H1 (cell line): ENCODE results near the gene SIN3B. TPM values are rescaled to one million over a fixed set of nuclear protein-coding genes. Genes with fewer than 3 reads are reported as not detected.

Source experiments
- CTCF ChIA-PET: fragments of 300-600 bp; sonication (Branson Sonifier 250); formaldehyde crosslinking; loops from one replicate; lab custom pipeline; 2021; ENCODE audit not compliant: partially characterized antibody; lab: Charles Lee
- POLR2A ChIA-PET: fragments of 300-600 bp; sonication (Branson Sonifier 250); formaldehyde crosslinking; loops from one replicate; lab custom pipeline; 2021; ENCODE audit warnings: inconsistent platforms; ENCODE audit not compliant: partially characterized antibody; lab: Charles Lee
- DNase-seq, 2 experiments: peaks; one replicate each; pipeline versions ENCODE4 v3.0.0 to v3.0.0-alpha.2; 2010 to 2022; ENCODE audit warnings: low spot score in 2 of 2, low read depth in 1 of 2, mixed read lengths in 1 of 2
- FAIRE-seq: peaks from 2 replicates; lab custom pipeline; 2011; peaks lifted over from hg19 to GRCh38; lab: Jason Lieb, UNC
- H2AFZ ChIP-seq: 2 replicates; pipeline ENCODE4 v1.8.1; 2012; ENCODE audit warnings: low read length, inconsistent platforms
- H2AK5ac ChIP-seq: 2 replicates; pipeline ENCODE4 v1.6.1; 2013; ENCODE audit warnings: low read depth, low read length
- H2BK120ac ChIP-seq: replicated peaks from 2 replicates; pipeline ENCODE3; 2013; ENCODE audit warnings: low read depth, low read length, inconsistent platforms
- H2BK12ac ChIP-seq: 2 replicates; pipeline ENCODE4 v1.6.1; 2013; ENCODE audit warnings: low read depth, low read length
- H2BK15ac ChIP-seq: 2 replicates; pipeline ENCODE4 v1.6.1; 2013; ENCODE audit warnings: low read length
- H2BK20ac ChIP-seq: 2 replicates; pipeline ENCODE4 v1.6.1; 2013; ENCODE audit warnings: low read length
- H2BK5ac ChIP-seq: 2 replicates; pipeline ENCODE4 v1.6.1; 2013; ENCODE audit warnings: low read depth, low read length
- H3K14ac ChIP-seq: 2 replicates; pipeline ENCODE4 v1.6.1; 2013; ENCODE audit warnings: inconsistent platforms; ENCODE audit not compliant: insufficient read length
- H3K18ac ChIP-seq: 2 replicates; pipeline ENCODE4 v1.6.1; 2013; ENCODE audit warnings: low read length; ENCODE audit errors: extremely low read depth
- H3K23ac ChIP-seq: 2 replicates; pipeline ENCODE4 v1.6.1; 2013; ENCODE audit warnings: inconsistent platforms; ENCODE audit not compliant: insufficient read length
- H3K23me2 ChIP-seq: 2 replicates; pipeline ENCODE4 v1.6.1; 2013; ENCODE audit warnings: low read depth, low read length
- H3K27ac ChIP-seq: 2 replicates; pipeline ENCODE4 v1.6.1; 2011; ENCODE audit warnings: low read depth, low read length, inconsistent platforms
- H3K27me3 ChIP-seq, 4 experiments: replicated peaks in 1 of 4; 1 replicate in 1 of 4; 2 replicates in 3 of 4; pipeline versions ENCODE4 v1.6.1 to v1.8.1; 2011 to 2013; ENCODE audit warnings: low read length in 3 of 4, mild to moderate bottlenecking in 3 of 4, inconsistent platforms in 2 of 4, mixed read lengths in 2 of 4, moderate library complexity in 1 of 4; ENCODE audit not compliant: control insufficient read depth in 3 of 4, insufficient read depth in 3 of 4; ENCODE audit errors: extremely low read depth in 1 of 4
- H3K36me3 ChIP-seq, 4 experiments: 2 replicates each; pipeline versions ENCODE4 v1.6.1 to v1.8.1; 2011 to 2013; ENCODE audit warnings: mild to moderate bottlenecking in 4 of 4, low read length in 3 of 4, moderate library complexity in 2 of 4, control low read depth in 1 of 4, inconsistent platforms in 1 of 4; ENCODE audit not compliant: insufficient read depth in 4 of 4, control insufficient read depth in 2 of 4
- H3K4ac ChIP-seq: replicated peaks from 2 replicates; pipeline ENCODE3; 2013; ENCODE audit warnings: low read length, low read depth, mixed read lengths, inconsistent platforms; ENCODE audit not compliant: insufficient read length
- H3K4me1 ChIP-seq, 4 experiments: replicated peaks in 1 of 4; 1 replicate in 1 of 4; 2 replicates in 3 of 4; pipeline versions ENCODE4 v1.6.1 to v1.8.1; 2011 to 2013; ENCODE audit warnings: low read length in 3 of 4, inconsistent platforms in 2 of 4, mixed read lengths in 1 of 4; ENCODE audit not compliant: insufficient read depth in 4 of 4, control insufficient read depth in 3 of 4
- H3K4me2 ChIP-seq, 2 experiments: 2 replicates each; pipeline versions ENCODE4 v1.6.1 to v1.8.1; 2011 to 2013; ENCODE audit warnings: low read depth in 2 of 2, low read length in 2 of 2, control low read depth in 1 of 2, inconsistent platforms in 1 of 2, mild to moderate bottlenecking in 1 of 2; ENCODE audit not compliant: insufficient read depth in 1 of 2
- H3K4me3 ChIP-seq, 4 experiments: fragments of 200-600, 300-600 bp in 1 of 4; sonication (generic), shearing (Covaris generic), sonication (Bioruptor Twin) in 1 of 4; 2 replicates each; pipeline versions ENCODE4 v1.5.1 to v1.8.1; 2011 to 2016; ENCODE audit warnings: low read length in 4 of 4, low read depth in 3 of 4, control low read depth in 2 of 4, inconsistent platforms in 2 of 4, mild to moderate bottlenecking in 2 of 4, mixed read lengths in 1 of 4, moderate library complexity in 1 of 4; ENCODE audit not compliant: insufficient read depth in 2 of 4; ENCODE audit errors: extremely low read depth in 1 of 4
- H3K56ac ChIP-seq: replicated peaks from 2 replicates; pipeline ENCODE3; 2013; ENCODE audit warnings: low read depth, mild to moderate bottlenecking, mixed read lengths, low read length, inconsistent platforms; ENCODE audit not compliant: insufficient read length
- H3K79me1 ChIP-seq: 2 replicates; pipeline ENCODE4 v1.6.1; 2013; ENCODE audit warnings: low read depth, low read length, control low read depth
- H3K79me2 ChIP-seq, 2 experiments: 2 replicates each; pipeline versions ENCODE4 v1.6.1 to v1.8.1; 2012 to 2013; ENCODE audit warnings: low read length in 2 of 2, mild to moderate bottlenecking in 2 of 2, inconsistent platforms in 1 of 2; ENCODE audit not compliant: insufficient read depth in 2 of 2, control insufficient read depth in 1 of 2
- H3K9ac ChIP-seq, 4 experiments: replicated peaks in 1 of 4; 1 replicate in 1 of 4; 2 replicates in 3 of 4; pipeline versions ENCODE4 v1.6.1 to v1.8.1; 2011 to 2013; ENCODE audit warnings: low read depth in 3 of 4, low read length in 3 of 4, control low read depth in 2 of 4, mild to moderate bottlenecking in 2 of 4, moderate library complexity in 2 of 4, inconsistent platforms in 1 of 4; ENCODE audit errors: extremely low read depth in 1 of 4
- H3K9me3 ChIP-seq, 2 experiments: 2 replicates each; pipeline versions ENCODE4 v1.6.1 to v1.8.1; 2012 to 2013; ENCODE audit warnings: mild to moderate bottlenecking in 2 of 2, moderate library complexity in 2 of 2, control low read depth in 1 of 2, inconsistent platforms in 1 of 2, low read depth in 1 of 2, low read length in 1 of 2, mixed read lengths in 1 of 2; ENCODE audit not compliant: insufficient read depth in 2 of 2
- H4K20me1 ChIP-seq, 2 experiments: replicated peaks in 1 of 2; 2 replicates each; pipeline versions ENCODE3 to v1.8.1; 2011 to 2013; ENCODE audit warnings: inconsistent platforms in 2 of 2, low read length in 2 of 2, mild to moderate bottlenecking in 1 of 2; ENCODE audit not compliant: insufficient read depth in 2 of 2, control insufficient read depth in 1 of 2
- H4K5ac ChIP-seq: 2 replicates; pipeline ENCODE4 v1.6.1; 2013; ENCODE audit warnings: low read length, low read depth, mixed read lengths, inconsistent platforms; ENCODE audit not compliant: insufficient read length
- H4K8ac ChIP-seq: 2 replicates; pipeline ENCODE4 v1.8.0; 2013; ENCODE audit warnings: mild to moderate bottlenecking, moderate library complexity, low read length, inconsistent platforms; ENCODE audit not compliant: insufficient read depth; ENCODE audit errors: extremely low read depth
- H4K91ac ChIP-seq: replicated peaks from 2 replicates; pipeline ENCODE3; 2013; ENCODE audit warnings: low read length, mixed read lengths, inconsistent platforms; ENCODE audit not compliant: insufficient read length
- JUN ChIP-seq: IDR thresholded peaks from 2 replicates; pipeline ENCODE4 v1.6.1; 2011; ENCODE audit warnings: low read depth, mild to moderate bottlenecking, improper control_type of control experiment, low read length
- SIX5 ChIP-seq: IDR thresholded peaks from 2 replicates; pipeline ENCODE4 v1.6.1; 2011; ENCODE audit warnings: mild to moderate bottlenecking, low read depth, low read length
- SUZ12 ChIP-seq: fragments of 200-600 bp; sonication (generic); IDR thresholded peaks from 2 replicates; pipeline ENCODE4 v1.6.1; 2012; ENCODE audit warnings: mild to moderate bottlenecking, inconsistent platforms, low read length, moderate library complexity, mixed read lengths
- WGBS, 2 experiments: shearing (Covaris generic) in 1 of 2; methylation state at CpG; one replicate each; pipeline versions ENCODE4 v1.1.6 to v1.1.7; 2013 to 2015; ENCODE audit warnings: low lambda C conversion rate in 2 of 2, mixed read lengths in 2 of 2, inconsistent platforms in 1 of 2, low coverage in 1 of 2, missing lambda C conversion rate in 1 of 2; ENCODE audit not compliant: insufficient replicate concordance in 2 of 2, insufficient coverage in 1 of 2, insufficient read length in 1 of 2; ENCODE audit errors: extremely low coverage in 1 of 2, missing lambda C conversion rate in 1 of 2; 5-methylcytosine and 5-hydroxymethylcytosine counted together
- polyA plus RNA-seq, 7 experiments: library from polyadenylated mRNA; depleted of rRNA in 3 of 7; stranded (reverse) in 5 of 7; unstranded in 2 of 7; fragments of >200 nt in 5 of 7; fragments of 200-250 nt in 2 of 7; gene quantifications; 1 replicate in 5 of 7; 2 replicates in 1 of 7; 4 replicates in 1 of 7; pipeline versions ENCODE4 v1.2.1 to v1.2.3, GENCODE V29; 2011 to 2013; ENCODE audit warnings: missing spikeins in 2 of 7, mixed read lengths in 2 of 7
- total RNA-seq: library from RNA; stranded (reverse); fragmentation: NEBNext Ultra II Directional; extraction: Animal tissue kit (Norgen Biotek cat#: 25700); gene quantifications from 2 replicates; pipeline ENCODE4 v1.2.1, GENCODE V29; 2021

SIN3B gene
- total and polyA plus RNA-seq, 2 of the 8 experiments (the other 6 are each of a cell fraction or from before 2014, with no cell fraction given): 29.5 to 71.1 TPM

GRCh38 chr19:16901491-16902175, 72.4 kb downstream of the SIN3B start:
- CTCF ChIA-PET: interaction anchor here (0.5 to 1.4 kb wide), 3 partner anchors 122 to 465 kb away, joined by 3 read pairs; no protein-coding TSS in a partner anchor

More at GRCh38 chr19:16901491-16902175, 72.4 kb downstream of the SIN3B start:
- POLR2A ChIA-PET: no interaction called here
- no peak for FAIRE-seq
- no peak overlapping the region for H3K56ac ChIP-seq
- H2BK20ac ChIP-seq: no peak overlapping the region
- no peak overlapping the region for H3K4me3 ChIP-seq
- H4K5ac ChIP-seq: no peak overlapping the region
- no peak overlapping the region for H4K8ac ChIP-seq
- no peaks in the 10 kb centered on the region for H3K79me2 ChIP-seq
- H3K9me3 ChIP-seq: no peaks in the 10 kb centered on the region
- H3K36me3 ChIP-seq: no peaks in the 10 kb centered on the region
- peaks cover 5% of the 10 kb centered on the region; the same call in 1 of the 2 replicates for H3K23me2 ChIP-seq
- no peak overlapping the region for H2BK15ac ChIP-seq
- H3K9ac ChIP-seq: no peak overlapping the region
- H3K27me3 ChIP-seq: peaks cover 0 to 12% (median 8%) of the 10 kb centered on the region in 4 experiments; a peak in 5 of 7 replicates
- TF ChIP-seq SUZ12: no peak
- no peak for TF ChIP-seq JUN
- TF ChIP-seq SIX5: no peak
- TF ChIP-seq, all 59 proteins: peak for 0
- Histone ChIP-seq H3K18ac (no peak overlapping the region), H4K91ac (no peak overlapping the region), H3K14ac (no peak overlapping the region), H3K4ac (no peak overlapping the region), H3K4me2 (no peak overlapping the region), H2AK5ac (no peak overlapping the region), H2BK12ac (no peak overlapping the region), H2BK5ac (no peak overlapping the region), H3K27ac (no peak overlapping the region), H2AFZ (no peak overlapping the region), H3K23ac (no peak overlapping the region), H3K4me1 (no peaks in the 10 kb centered on the region; a peak in 2 of 7 replicates), H4K20me1 (no peaks in the 10 kb centered on the region), H2BK120ac (no peak overlapping the region), H3K79me1 (no peaks in the 10 kb centered on the region)
- 90% methylated on average over 17 of the region's 19 CpGs; no CpG with 5 or more reads in 1 of the 2 experiments for WGBS, 2 experiments
- DNase-seq: no peak
